GM23248 (cell line): ENCODE results near the gene GAPT. TPM values are rescaled to one million over a fixed set of nuclear protein-coding genes. Genes with fewer than 3 reads are reported as not detected.

ENCODE experiments used
- DNase-seq: peaks from one replicate; pipeline ENCODE4 v3.0.0-alpha.2; 2015
- H2AFZ ChIP-seq: fragments of 200-600 bp; sonication (generic); 2 replicates; pipeline ENCODE4 v1.6.1; 2016; ENCODE audit warnings: antibody characterized with exemption
- H3F3A ChIP-seq: fragments of 200-600 bp; sonication (generic); 2 replicates; pipeline ENCODE4 v1.6.1; 2016; ENCODE audit warnings: mild to moderate bottlenecking, antibody characterized with exemption, mixed run types; ENCODE audit not compliant: insufficient read depth
- H3K27ac ChIP-seq: fragments of 200-600 bp; sonication (generic); 2 replicates; pipeline ENCODE4 v1.5.1; 2016; ENCODE audit warnings: mild to moderate bottlenecking
- H3K27me3 ChIP-seq: fragments of 200-600 bp; sonication (generic); replicated peaks from 2 replicates; pipeline ENCODE4 v1.6.1; 2016; ENCODE audit warnings: mild to moderate bottlenecking; ENCODE audit not compliant: insufficient read depth
- H3K36me3 ChIP-seq: fragments of 200-600 bp; sonication (generic); 2 replicates; pipeline ENCODE4 v1.6.1; 2016; ENCODE audit warnings: low read depth, mild to moderate bottlenecking
- H3K4me1 ChIP-seq: fragments of 200-600 bp; sonication (generic); 2 replicates; pipeline ENCODE4 v1.6.1; 2016; ENCODE audit warnings: mild to moderate bottlenecking; ENCODE audit not compliant: insufficient read depth
- H3K4me2 ChIP-seq: fragments of 200-600 bp; sonication (generic); one replicate; pipeline ENCODE4 v1.6.1; 2016; ENCODE audit warnings: mild to moderate bottlenecking; ENCODE audit not compliant: unreplicated experiment
- H3K4me3 ChIP-seq: fragments of 200-600 bp; sonication (generic); 2 replicates; pipeline ENCODE4 v1.5.1; 2016; ENCODE audit warnings: mild to moderate bottlenecking
- H3K79me2 ChIP-seq: fragments of 200-600 bp; sonication (generic); 2 replicates; pipeline ENCODE4 v1.6.1; 2016; ENCODE audit warnings: mild to moderate bottlenecking; ENCODE audit not compliant: insufficient read depth
- H3K9ac ChIP-seq: fragments of 200-600 bp; sonication (generic); 2 replicates; pipeline ENCODE4 v1.6.1; 2016; ENCODE audit warnings: mild to moderate bottlenecking
- H3K9me2 ChIP-seq: fragments of 200-600 bp; sonication (generic); 2 replicates; pipeline ENCODE4 v1.6.1; 2016; ENCODE audit warnings: mixed run types, mild to moderate bottlenecking, moderate library complexity; ENCODE audit not compliant: insufficient read depth
- H3K9me3 ChIP-seq: fragments of 200-600 bp; sonication (generic); one replicate; pipeline ENCODE4 v1.6.1; 2017; ENCODE audit warnings: low read depth
- H4K20me1 ChIP-seq: fragments of 200-600 bp; sonication (generic); 2 replicates; pipeline ENCODE4 v1.6.0; 2016; ENCODE audit not compliant: insufficient read depth
- EZH2 ChIP-seq: fragments of 200-600 bp; sonication (generic); IDR thresholded peaks from 2 replicates; pipeline ENCODE4 v1.6.1; 2018; ENCODE audit warnings: antibody characterized with exemption, mild to moderate bottlenecking; ENCODE audit not compliant: insufficient read depth, poor library complexity, severe bottlenecking
- EZH2phosphoT487 ChIP-seq: fragments of 200-600 bp; sonication (generic); IDR thresholded peaks from 2 replicates; pipeline ENCODE4 v1.6.1; 2018; ENCODE audit warnings: antibody characterized with exemption, moderate library complexity, mild to moderate bottlenecking, low read depth; ENCODE audit not compliant: insufficient read depth
- WGBS, 2 experiments: methylation state at CpG; one replicate each; pipeline ENCODE4 v1.1.6; 2015 to 2017; ENCODE audit warnings: low lambda C conversion rate in 2 of 2, low coverage in 1 of 2; ENCODE audit errors: missing lambda C conversion rate in 2 of 2; 5-methylcytosine and 5-hydroxymethylcytosine counted together
- in situ Hi-C: fragments of 300-500 bp; cut with MboI; formaldehyde crosslinking; loops from 2 replicates; pipeline ENCODE4 v1.15.0; 2020
- polyA plus RNA-seq: library from polyadenylated mRNA; unstranded; fragments of >200 nt; fragmentation: Nextera tagmentation; extraction: Ambion mirVana; gene quantifications from 2 replicates; pipeline ENCODE4 v1.2.1, GENCODE V29; 2016
- total RNA-seq: library from RNA; depleted of rRNA; stranded (reverse); fragments of >200 nt; shearing (Covaris generic); gene quantifications from 2 replicates; pipeline ENCODE4 v1.2.3, GENCODE V29; 2014

Gene GAPT
- total and polyA plus RNA-seq, 2 experiments from 2014 or later, result not detected

DNA sequence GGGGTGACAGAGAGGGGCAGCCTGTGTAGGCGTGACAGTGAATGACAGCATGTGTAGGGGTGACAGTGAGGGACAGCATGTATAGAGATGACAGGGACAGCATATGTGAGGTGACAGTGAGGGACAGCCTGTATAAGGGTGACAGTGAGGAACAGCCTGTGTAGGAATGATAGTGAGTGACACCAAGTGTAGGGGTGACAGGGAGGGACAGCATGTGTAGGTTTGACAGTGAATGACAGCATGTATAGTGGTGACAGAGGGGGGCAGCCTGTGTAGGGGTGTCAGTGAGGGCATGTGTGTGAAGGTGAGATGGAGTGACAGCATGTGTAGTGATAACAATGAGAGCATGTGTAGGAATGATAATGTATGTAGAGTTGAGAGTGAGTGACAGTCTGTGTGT is 8.7 kb upstream of the GAPT start:
- Histone ChIP-seq H2AFZ (no peak overlapping the region), H3K9me2 (no peaks in the 10 kb centered on the region), H3K9ac (no peak overlapping the region), H3K27me3 (no peaks in the 10 kb centered on the region; the same call in none of the 2 replicates), H3K4me1 (no peaks in the 10 kb centered on the region), H3F3A (no peaks in the 10 kb centered on the region), H3K4me3 (no peak overlapping the region), H3K4me2 (no peak overlapping the region), H3K27ac (no peak overlapping the region), H3K36me3 (no peaks in the 10 kb centered on the region), H3K79me2 (no peaks in the 10 kb centered on the region), H4K20me1 (no peaks in the 10 kb centered on the region), H3K9me3 (no peaks in the 10 kb centered on the region)
- WGBS, 2 experiments, result 12 to 22% methylated on average over 1 of the region's 1 CpG
- DNase-seq, result no peak
- in situ Hi-C loops, result no loop called here
- TF ChIP-seq EZH2 (no peak), EZH2phosphoT487 (no peak)

DNA sequence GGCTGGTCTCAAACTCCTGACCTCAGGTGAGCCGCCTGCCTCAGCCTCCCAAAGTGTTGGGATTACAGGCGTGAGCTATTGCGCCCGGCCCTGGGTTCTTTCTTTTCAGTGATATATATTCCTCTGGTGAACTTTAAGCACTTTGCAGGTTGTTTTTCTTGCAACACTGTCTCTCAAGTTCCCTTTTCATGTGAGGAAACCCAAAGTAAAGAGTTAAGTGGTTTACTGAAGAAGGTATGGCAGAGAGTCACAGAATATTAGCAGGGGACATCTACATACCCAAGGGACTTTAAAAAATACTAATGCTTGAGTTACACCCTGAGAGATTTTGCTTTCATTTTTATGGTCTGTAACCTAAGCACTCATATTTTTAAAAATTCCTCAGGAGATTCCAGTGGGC is 6.7 kb upstream of the GAPT start:
- no peaks in the 10 kb centered on the region for H3K36me3 ChIP-seq
- no peak overlapping the region for H3K27ac ChIP-seq
- no peak overlapping the region for H3K4me2 ChIP-seq
- no peaks in the 10 kb centered on the region for H3K9me2 ChIP-seq
- H2AFZ ChIP-seq, result no peak overlapping the region
- H3K79me2 ChIP-seq, result no peaks in the 10 kb centered on the region
- H3K9ac ChIP-seq, result no peak overlapping the region
- no peaks in the 10 kb centered on the region for H3K9me3 ChIP-seq
- WGBS, 2 experiments, result 61 to 68% methylated on average over 4 of the region's 4 CpGs
- H3K27me3 ChIP-seq, result peaks cover 12% of the 10 kb centered on the region
- H3F3A ChIP-seq, result no peaks in the 10 kb centered on the region
- no peak overlapping the region for H3K4me3 ChIP-seq
- no peak for DNase-seq
- in situ Hi-C loops, result no loop called here
- H3K4me1 ChIP-seq, result no peaks in the 10 kb centered on the region
- TF ChIP-seq EZH2phosphoT487 (no peak), EZH2 (no peak)
- no peaks in the 10 kb centered on the region for H4K20me1 ChIP-seq

DNA sequence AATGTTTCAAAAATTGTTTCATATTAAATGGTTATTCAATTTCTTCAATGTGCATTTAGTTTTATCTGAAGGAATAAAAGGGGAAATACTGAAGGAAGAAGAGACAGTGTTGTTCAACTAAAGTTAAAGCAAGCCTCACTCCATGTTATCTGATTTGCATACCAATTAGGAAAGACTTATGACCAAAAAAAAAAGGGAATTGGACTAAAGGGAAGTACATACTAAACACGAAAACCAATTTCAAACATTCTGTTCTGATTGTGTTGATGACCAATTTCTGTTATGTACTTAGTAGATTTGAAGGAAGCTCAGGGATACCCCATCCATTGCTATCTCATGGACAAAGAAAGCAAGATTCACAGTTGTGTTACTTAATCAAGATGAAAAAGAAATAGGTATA is 4.9 kb upstream of the GAPT start:
- Histone ChIP-seq H2AFZ (no peak overlapping the region), H3K27me3 (peaks cover 21% of the 10 kb centered on the region), H4K20me1 (no peaks in the 10 kb centered on the region), H3K9ac (no peak overlapping the region), H3K9me2 (no peaks in the 10 kb centered on the region), H3F3A (no peaks in the 10 kb centered on the region), H3K27ac (no peak overlapping the region), H3K9me3 (no peaks in the 10 kb centered on the region), H3K36me3 (no peaks in the 10 kb centered on the region), H3K4me1 (no peaks in the 10 kb centered on the region), H3K4me2 (no peak overlapping the region), H3K4me3 (no peak overlapping the region), H3K79me2 (no peaks in the 10 kb centered on the region)
- WGBS, 2 experiments, result 42% methylated on average over 1 of the region's 1 CpG
- in situ Hi-C loops, result no loop called here
- no peak for DNase-seq
- TF ChIP-seq EZH2phosphoT487, result no peak
- no peak for TF ChIP-seq EZH2

DNA sequence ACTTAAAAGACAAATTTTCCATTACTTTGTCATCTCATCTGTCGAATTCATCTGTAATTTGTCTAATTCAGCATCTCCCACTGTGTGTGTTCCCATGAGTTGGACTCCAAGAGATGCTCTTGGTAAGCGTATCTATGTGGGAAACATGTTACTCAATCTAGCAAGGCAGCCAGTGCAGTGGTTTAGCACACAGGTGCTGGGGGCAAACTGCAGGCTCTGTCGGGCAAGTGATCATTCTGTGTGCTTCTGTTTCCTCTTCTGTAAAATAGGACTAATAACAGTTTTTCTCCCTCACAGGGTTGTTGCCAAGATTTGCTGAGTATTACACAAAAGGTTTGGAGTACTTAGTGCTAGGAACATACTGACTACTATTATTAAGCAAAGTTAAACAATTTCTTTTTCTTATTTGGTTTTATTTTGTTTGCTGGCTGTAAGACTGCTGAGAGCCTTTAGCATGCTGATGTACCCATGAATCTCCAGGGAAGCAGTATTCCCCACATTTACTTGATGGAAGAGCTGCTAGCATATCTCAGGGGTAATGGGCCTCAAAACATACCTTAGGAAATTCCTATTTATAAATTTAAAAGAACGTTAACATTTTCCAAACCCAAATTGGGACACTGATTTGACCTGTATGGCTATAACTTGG is 709 bp upstream of the GAPT start:
- Histone ChIP-seq H3K9me2 (no peaks in the 10 kb centered on the region), H3F3A (no peaks in the 10 kb centered on the region), H3K4me2 (no peak overlapping the region), H3K9ac (no peak overlapping the region), H2AFZ (no peak overlapping the region), H3K9me3 (no peaks in the 10 kb centered on the region), H3K4me3 (no peak overlapping the region), H3K36me3 (no peaks in the 10 kb centered on the region), H3K27me3 (peaks cover 31% of the 10 kb centered on the region), H3K27ac (no peak overlapping the region), H4K20me1 (no peaks in the 10 kb centered on the region), H3K79me2 (no peaks in the 10 kb centered on the region), H3K4me1 (no peaks in the 10 kb centered on the region)
- WGBS, 2 experiments, result 40 to 52% methylated on average over 4 of the region's 4 CpGs
- in situ Hi-C loops, result no loop called here
- TF ChIP-seq EZH2 (no peak), EZH2phosphoT487 (no peak)
- DNase-seq, result no peak

DNA sequence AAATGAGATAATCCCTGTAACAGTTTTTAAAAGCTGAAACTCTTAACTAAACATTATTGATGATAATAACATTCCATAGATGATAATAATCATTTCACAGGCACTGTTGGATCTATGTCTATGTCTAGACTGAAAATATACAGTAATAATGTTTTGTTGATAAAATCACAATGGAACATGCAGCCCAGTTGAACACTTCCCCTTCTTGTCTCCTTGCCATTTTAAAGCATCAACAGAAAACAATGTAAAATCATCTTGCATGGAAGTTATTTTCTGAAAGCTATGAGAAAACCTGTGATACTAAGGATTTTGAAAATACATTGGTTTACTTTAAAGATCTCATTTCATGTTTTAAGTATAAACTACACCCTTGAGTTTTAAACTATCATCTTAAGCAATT is 1.9 kb downstream of the GAPT start:
- no peak overlapping the region for H3K9ac ChIP-seq
- H3K27ac ChIP-seq, result no peak overlapping the region
- no peak for TF ChIP-seq EZH2phosphoT487
- no peak for TF ChIP-seq EZH2
- no peak overlapping the region for H3K4me3 ChIP-seq
- in situ Hi-C loops, result no loop called here
- no peaks in the 10 kb centered on the region for H3K4me1 ChIP-seq
- no peaks in the 10 kb centered on the region for H3K9me2 ChIP-seq
- H3K27me3 ChIP-seq, result peaks cover 33% of the 10 kb centered on the region
- no peaks in the 10 kb centered on the region for H4K20me1 ChIP-seq
- H3K9me3 ChIP-seq, result no peaks in the 10 kb centered on the region
- no peak overlapping the region for H3K4me2 ChIP-seq
- no peaks in the 10 kb centered on the region for H3K79me2 ChIP-seq
- H2AFZ ChIP-seq, result no peak overlapping the region
- no peaks in the 10 kb centered on the region for H3K36me3 ChIP-seq
- H3F3A ChIP-seq, result no peaks in the 10 kb centered on the region
- DNase-seq, result no peak
